Heart right ventricle (tissue), 16 donors: ENCODE data around the gene DEFB112. TPM values are rescaled to one million over a fixed set of nuclear protein-coding genes. Genes with fewer than 3 reads are reported as not detected.

ENCODE experiments used
- ATAC-seq, 8 donors: fragments of 200-7000 bp; cut with Tn5 transposase; one replicate each; pipeline ENCODE4 v1.9.1; 2020; ENCODE audit warnings: mild to moderate bottlenecking in 8 of 8, moderate library complexity in 8 of 8, moderate number of reproducible peaks in 1 of 8
- DNase-seq, 2 donors: peaks; one replicate each; pipeline ENCODE4 v3.0.0-alpha.2; 2020
- H3K27ac ChIP-seq, 10 donors: fragments of 200-600 bp; sonication (generic) in 2 of 10; one replicate each; pipeline versions ENCODE4 v1.5.0 to v1.8.0; 2020 to 2022; ENCODE audit warnings: mild to moderate bottlenecking in 3 of 10
- H3K27me3 ChIP-seq, 7 donors: fragments of 200-600 bp; one replicate each; pipeline ENCODE4 v1.8.0; 2021 to 2022; ENCODE audit warnings: mild to moderate bottlenecking in 2 of 7
- H3K36me3 ChIP-seq, 9 donors: fragments of 200-600 bp; sonication (generic) in 1 of 9; one replicate each; pipeline versions ENCODE4 v1.5.0 to v1.8.0; 2020 to 2022; ENCODE audit warnings: mild to moderate bottlenecking in 2 of 9
- H3K4me1 ChIP-seq, 9 donors: fragments of 200-600 bp; sonication (generic) in 1 of 9; one replicate each; pipeline versions ENCODE4 v1.5.0 to v1.8.0; 2020 to 2022; ENCODE audit warnings: mild to moderate bottlenecking in 4 of 9
- H3K4me3 ChIP-seq, 10 donors: fragments of 200-600 bp; sonication (generic) in 2 of 10; one replicate each; pipeline versions ENCODE4 v1.5.0 to v1.8.0; 2020 to 2022; ENCODE audit warnings: mild to moderate bottlenecking in 7 of 10, moderate library complexity in 2 of 10
- H3K9me3 ChIP-seq, 11 donors: fragments of 200-600 bp in 10 of 11; sonication (generic) in 2 of 11; one replicate each; pipeline versions ENCODE4 v1.5.0 to v1.8.0; 2013 to 2022; ENCODE audit warnings: mild to moderate bottlenecking in 2 of 11, control low read depth in 1 of 11, moderate library complexity in 1 of 11
- CTCF ChIP-seq, 9 donors: fragments of 200-600 bp; sonication (generic) in 2 of 9; IDR thresholded peaks; one replicate each; pipeline versions ENCODE4 v1.5.0 to v1.8.0; 2021 to 2022; ENCODE audit warnings: antibody characterized with exemption in 9 of 9, mild to moderate bottlenecking in 5 of 9, moderate library complexity in 1 of 9
- WGBS, 2 donors: extraction: QIAGEN DNeasy Blood & Tissue Kit; methylation state at CpG; one replicate each; pipeline ENCODE4 v1.1.7; 2013; ENCODE audit warnings: inconsistent platforms in 1 of 2; 5-methylcytosine and 5-hydroxymethylcytosine counted together
- intact Hi-C, 10 donors: fragments of 100-400 bp; cut with DNase I; formaldehyde crosslinking; loops; one replicate each; pipeline versions ENCODE4 v1.11.1 to v1.14.2; 2022
- long read RNA-seq, 3 donors: library from polyadenylated mRNA; unstranded; transcript quantifications; one replicate each; pipeline ENCODE4 v2.0.0, GENCODE V29; 2020 to 2021
- polyA plus RNA-seq, 2 donors: library from polyadenylated mRNA; stranded (reverse); fragments of 200-250 nt; gene quantifications; one replicate each; pipeline ENCODE4 v1.2.3, GENCODE V29; 2013
- total RNA-seq, 10 donors: library from RNA; stranded (reverse); fragmentation: NEBNext Ultra II Directional in 3 of 10; extraction: Animal tissue kit (Norgen Biotek cat#: 25700) in 3 of 10; gene quantifications; one replicate each; pipeline versions ENCODE4 v1.2.1 to v1.2.4, GENCODE V29; 2021 to 2023
- donor health status: Arrhythmogenic right ventricular cardiomyopathy.
- donor health status: ischemic (EF 13 %, LVEDD 7.1; RV severe dilation, severe dysfunction).
- donor health status: healthy with polysubstance abuse.
- donor health status: DM: no; HTN: yes; CAD: no.
- donor health status: DM: no; HTN: no; CAD: no.
- donor health status: ischemic (EF 25% LVEDD 6.9; RV normal size, moderate dysfunction).
- donor health status: ischemic (EF 25% LVEDD 5.7; RV mildly dilated, moderate dysfunction).
- donor health status: healthy.
- donor health status: DM: yes; HTN: yes; CAD: no.
- donor health status: Ischemic cardiomyopathy.
- donor health status: ischemic (EF 35%, LVEDD 5.7; RV mildly dilated, moderate dysfunction).
- donor health status: nonischemic (EF 11% LVEDD 7.7; RV severe dilation, severe dysfunction).
- donor health status: DM: yes; HTN: yes; CAD: no.
- donor health status: PGD.
- donor health status: ischemic (EF 29% LVEDD 5.4; RV normal size, mild dysfunction).
- donor health status: nonischemic (EF 23%, LVEDD 6.1; RV moderate dilation, normal function).

The DEFB112 gene, protein sequence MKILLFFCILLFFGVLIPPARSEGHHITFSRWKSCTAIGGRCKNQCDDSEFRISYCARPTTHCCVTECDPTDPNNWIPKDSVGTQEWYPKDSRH
- total RNA-seq = not detected
- polyA plus RNA-seq = not detected
- long read RNA-seq, donor 1 = 0 reads
- long read RNA-seq, donor 2 = 0 reads
- long read RNA-seq, donor 3 = 0 reads

GRCh38 chr6:50049829-50050228, at the start of gene DEFB112:
Gene DEFB112 (minus strand): TSS chr6:50049929. CDS start chr6:50049869, 60 bp downstream.
- DNase-seq = no peak
- no peaks in the 10 kb centered on the region for H3K9me3 ChIP-seq
- intact Hi-C loops = no loop called here

DNA sequence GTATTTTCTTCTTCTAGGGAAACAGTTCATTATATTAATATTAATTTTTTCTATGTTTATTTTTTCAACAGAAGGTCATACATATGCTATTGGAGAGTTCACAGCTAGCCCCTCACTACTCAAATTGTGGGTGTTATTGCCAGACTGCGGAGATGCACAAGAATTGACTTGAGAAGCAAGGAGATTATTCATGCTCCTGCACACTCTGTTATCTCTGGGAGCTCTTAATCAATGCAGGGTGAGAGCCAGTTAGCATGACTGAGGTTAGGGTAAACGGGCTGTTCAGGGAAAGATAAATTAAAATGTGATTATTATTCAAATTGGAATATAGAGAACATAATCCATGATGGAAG, 48.9 kb upstream of the DEFB112 start:
- ATAC-seq = no peak
- 43 to 45% methylated on average over 2 of the region's 2 CpGs for WGBS, 2 donors
- DNase-seq = no peak
- no peak overlapping the region for H3K27ac ChIP-seq
- no peaks in the 10 kb centered on the region for H3K4me1 ChIP-seq
- no peak for TF ChIP-seq CTCF (IDR thresholded peaks at IDR 0.05)
- H3K36me3 ChIP-seq = no peaks in the 10 kb centered on the region
- no peaks in the 10 kb centered on the region for H3K27me3 ChIP-seq
- intact Hi-C loops = no loop called here
- H3K4me3 ChIP-seq = no peak overlapping the region
- H3K9me3 ChIP-seq = no peaks in the 10 kb centered on the region

More at GRCh38 chr6:50049829-50050228, at the start of gene DEFB112:
- Histone ChIP-seq H3K27ac (no peak within 1 kb of the TSS), H3K4me3 (no peak within 1 kb of the TSS), H3K27me3 (no peaks in the 10 kb centered on the region), H3K36me3 (no peaks in the 10 kb centered on the region), H3K4me1 (no peaks in the 10 kb centered on the region)
- no peak for TF ChIP-seq CTCF (IDR thresholded peaks at IDR 0.05)
- WGBS, 2 donors = 67 to 71% methylated on average over 1 of the region's 1 CpG
- ATAC-seq = no peak

GRCh38 chr6:50097966-50098640, 48.4 kb upstream of the DEFB112 start:
- Histone ChIP-seq H3K27me3 (no peaks in the 10 kb centered on the region), H3K4me3 (no peak overlapping the region), H3K9me3 (no peaks in the 10 kb centered on the region), H3K27ac (no peak overlapping the region), H3K36me3 (no peaks in the 10 kb centered on the region), H3K4me1 (no peaks in the 10 kb centered on the region)
- DNase-seq = no peak
- WGBS, 2 donors = 66 to 73% methylated on average over 7 of the region's 7 CpGs
- ATAC-seq = no peak
- intact Hi-C loops = no loop called here
- no peak for TF ChIP-seq CTCF (IDR thresholded peaks at IDR 0.05)

- H3K27ac ChIP-seq = no peak overlapping the region
- H3K27me3 ChIP-seq = no peaks in the 10 kb centered on the region
- H3K36me3 ChIP-seq = no peaks in the 10 kb centered on the region
- H3K9me3 ChIP-seq = no peaks in the 10 kb centered on the region
- no peak overlapping the region for H3K4me3 ChIP-seq
- ATAC-seq = no peak
- no peak for DNase-seq
- H3K4me1 ChIP-seq = no peaks in the 10 kb centered on the region
- no peak for TF ChIP-seq CTCF (IDR thresholded peaks at IDR 0.05)
- intact Hi-C loops = no loop called here
Measured at GRCh38 chr6:50096296-50096695, 46.6 kb upstream of the DEFB112 start.
